ENCODE measurements around the gene LUC7L3.

The LUC7L3 gene

DNA sequence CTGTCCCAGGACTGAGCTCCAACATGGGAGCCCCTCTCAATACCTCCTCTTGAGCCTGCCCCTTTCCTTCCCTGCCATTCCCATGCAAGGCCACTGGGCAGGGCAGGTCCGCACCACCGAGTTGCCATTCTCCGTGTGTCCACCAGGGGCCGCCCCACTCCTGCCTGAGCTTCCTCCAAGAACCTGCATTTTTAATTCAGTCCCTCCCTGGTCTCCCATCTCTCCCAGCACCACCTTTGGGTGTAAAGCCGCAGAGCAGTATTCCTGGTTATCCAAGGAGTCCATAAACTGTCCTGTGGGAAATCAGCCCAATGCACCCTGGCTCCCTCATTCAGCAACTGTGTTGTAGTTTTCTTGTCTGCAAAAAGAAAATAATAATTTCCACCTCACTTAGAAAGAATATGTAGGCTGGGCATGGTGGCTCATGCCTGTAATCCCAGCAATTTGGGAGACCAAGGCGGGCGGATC, 63.8 kb downstream of the LUC7L3 start:
- peak; percentile 99 for TF ChIP-seq CTCF (IDR thresholded peaks at IDR 0.05)

- no peak for TF ChIP-seq CTCF (IDR thresholded peaks at IDR 0.05)
These were observed 64.5 kb downstream of the LUC7L3 start for GRCh38 chr17:50783905-50784304.

DNA sequence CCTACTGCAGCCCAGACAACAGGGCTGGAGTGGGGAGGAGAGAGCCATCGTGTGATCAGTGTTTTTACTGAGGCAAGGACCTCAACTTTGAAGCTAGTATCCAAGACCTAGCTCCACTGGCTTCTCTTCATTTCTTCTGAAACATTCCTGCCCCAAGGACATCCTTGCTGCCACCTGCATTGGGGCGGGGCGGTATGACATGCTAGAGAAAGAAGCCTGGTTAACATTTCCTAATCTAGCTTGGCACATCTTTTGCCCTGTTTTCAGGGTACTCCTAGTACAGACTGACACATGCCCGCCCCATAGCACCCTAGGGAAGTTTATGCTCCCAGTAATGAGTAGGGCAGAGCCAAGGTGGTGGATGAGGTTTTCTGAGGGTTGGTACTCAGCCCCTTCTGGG, 65.7 kb downstream of the LUC7L3 start:
- no peak for TF ChIP-seq CTCF (IDR thresholded peaks at IDR 0.05)

DNA sequence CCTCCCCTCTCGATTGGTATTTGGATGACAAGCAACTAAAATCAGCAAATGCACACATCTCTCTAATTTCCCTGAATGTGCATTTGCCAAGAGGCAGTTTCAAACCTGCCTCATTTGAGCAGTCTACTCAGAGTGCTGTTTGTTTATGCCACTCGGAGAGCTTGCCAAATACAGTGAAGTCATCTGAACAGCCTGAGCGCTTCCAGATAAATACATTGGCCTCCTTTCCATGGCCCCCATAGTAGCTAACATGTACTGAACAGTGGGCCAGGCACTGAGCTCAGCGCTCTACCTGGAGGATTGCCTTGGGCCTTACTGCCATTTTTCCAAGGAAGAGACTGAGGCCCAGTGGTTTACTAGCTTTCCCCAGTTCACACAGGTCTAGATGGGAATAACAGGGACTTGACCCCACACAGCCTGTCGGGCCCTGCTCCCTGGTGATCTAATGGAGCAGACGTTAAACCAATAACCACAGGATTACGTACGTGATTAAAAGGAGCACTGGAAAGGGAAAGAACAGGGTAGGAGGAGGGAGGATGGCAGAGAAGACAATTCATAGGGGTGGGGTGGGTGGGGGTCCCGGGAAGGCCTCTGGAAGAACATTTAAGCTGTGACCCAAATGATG, 66.7 kb downstream of the LUC7L3 start:
- TF ChIP-seq CTCF (IDR thresholded peaks at IDR 0.05), result no peak

DNA sequence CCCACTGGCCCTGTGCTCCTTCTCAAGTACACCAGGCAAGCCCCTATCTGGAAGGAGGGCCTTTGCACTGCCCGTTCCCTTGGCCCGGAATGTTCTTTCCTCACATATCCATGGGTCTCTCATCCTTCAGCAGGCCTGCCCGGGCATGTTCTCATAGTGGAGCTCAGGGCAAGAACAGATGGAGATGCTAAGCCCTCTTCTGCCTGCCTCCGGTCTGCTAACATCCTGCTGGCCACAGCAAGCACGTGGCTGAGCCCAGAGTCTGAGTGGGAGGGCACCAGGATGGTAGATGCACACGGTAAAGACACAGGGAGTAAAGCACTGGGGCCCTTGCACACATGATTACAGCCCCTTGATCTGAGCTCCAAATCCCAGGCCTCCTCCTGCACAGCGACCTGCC, 67.7 kb downstream of the LUC7L3 start:
- no peak for TF ChIP-seq CTCF (IDR thresholded peaks at IDR 0.05)

DNA sequence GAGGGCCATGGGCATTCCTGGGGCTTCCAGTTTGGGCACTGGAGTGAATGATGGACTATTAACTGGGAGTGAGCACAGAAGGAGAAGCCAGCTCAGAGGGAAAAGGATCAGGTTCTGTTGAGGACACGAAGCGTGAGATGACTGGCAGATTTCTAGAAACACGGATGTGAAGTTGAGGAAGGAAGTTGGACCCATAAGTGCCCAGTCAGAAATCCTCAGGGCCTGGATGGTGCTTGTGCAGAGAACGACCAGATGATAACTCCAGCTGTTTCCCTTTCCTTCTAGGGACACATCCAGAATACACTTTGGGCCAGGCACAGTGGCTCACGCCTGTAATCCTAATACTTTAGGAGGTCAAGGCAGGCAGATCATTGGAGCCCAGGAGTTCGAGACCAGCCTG, 71.2 kb downstream of the LUC7L3 start:
- no peak for TF ChIP-seq CTCF (IDR thresholded peaks at IDR 0.05)

DNA sequence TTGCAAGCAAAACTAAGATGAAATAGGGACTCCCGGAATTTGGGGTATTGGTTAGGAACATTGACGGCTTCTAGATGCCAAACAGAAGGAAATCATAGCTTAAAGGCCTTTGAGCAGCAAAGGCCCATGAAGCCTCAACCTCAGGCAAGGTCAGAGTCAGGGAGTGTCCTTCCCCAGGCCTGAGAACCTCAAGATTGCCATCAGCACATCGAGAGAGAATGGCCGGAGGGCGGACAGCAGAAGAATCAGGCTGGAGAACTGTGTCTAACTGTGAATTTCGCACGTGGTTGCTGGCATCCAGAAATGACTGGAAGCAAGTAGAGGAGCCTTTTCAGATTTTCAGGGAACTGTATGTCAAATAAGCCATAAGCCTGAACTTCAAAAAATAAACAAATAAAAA, 72.7 kb downstream of the LUC7L3 start:
- TF ChIP-seq CTCF (IDR thresholded peaks at IDR 0.05), result no peak

- no peak for TF ChIP-seq CTCF (IDR thresholded peaks at IDR 0.05)
These were observed 73.6 kb downstream of the LUC7L3 start for GRCh38 chr17:50793007-50793406.
